SK-N-SH (cell line): Measurements from ENCODE around the gene NAA11.

Source experiments
- CHD2 ChIP-seq: fragments of 150-350 bp; IDR thresholded peaks from 2 replicates; pipeline ENCODE4 v1.6.1; 2018; ENCODE audit warnings: low read length; ENCODE audit not compliant: partially characterized antibody
- CTCF ChIP-seq: fragments of 200-600 bp; sonication (generic); IDR thresholded peaks from 2 replicates; pipeline ENCODE4 v1.6.1; 2017; ENCODE audit warnings: antibody characterized with exemption, mild to moderate bottlenecking, moderate library complexity
- EP300 ChIP-seq, 2 experiments: IDR thresholded peaks; 2 replicates each; pipeline versions ENCODE4 v1.4.0 to v1.6.1; 2012; ENCODE audit warnings: borderline replicate concordance in 1 of 2, low read depth in 1 of 2, low read length in 1 of 2
- FOXJ3 ChIP-seq: sonication (generic); formaldehyde crosslinking; IDR thresholded peaks from 2 replicates; pipeline ENCODE4 v1.5.1; 2020; ENCODE audit warnings: mild to moderate bottlenecking, missing genetic modification reagents
- REST ChIP-seq: IDR thresholded peaks from 2 replicates; pipeline ENCODE4 v1.6.1; 2012; ENCODE audit warnings: mild to moderate bottlenecking, low read depth, low read length, moderate library complexity
- SIN3A ChIP-seq: IDR thresholded peaks from 2 replicates; pipeline ENCODE4 v1.6.1; 2012; ENCODE audit warnings: low read depth, mild to moderate bottlenecking, low read length, moderate library complexity, borderline replicate concordance
- ZBTB33 ChIP-seq: IDR thresholded peaks from 2 replicates; pipeline ENCODE4 v1.4.0; 2012; ENCODE audit warnings: low read depth, borderline replicate concordance
- TF ChIP-seq, protein P1 (sequence below): IDR thresholded peaks from 2 replicates; pipeline ENCODE4 v1.4.0; 2012; ENCODE audit warnings: low read depth

DNA sequence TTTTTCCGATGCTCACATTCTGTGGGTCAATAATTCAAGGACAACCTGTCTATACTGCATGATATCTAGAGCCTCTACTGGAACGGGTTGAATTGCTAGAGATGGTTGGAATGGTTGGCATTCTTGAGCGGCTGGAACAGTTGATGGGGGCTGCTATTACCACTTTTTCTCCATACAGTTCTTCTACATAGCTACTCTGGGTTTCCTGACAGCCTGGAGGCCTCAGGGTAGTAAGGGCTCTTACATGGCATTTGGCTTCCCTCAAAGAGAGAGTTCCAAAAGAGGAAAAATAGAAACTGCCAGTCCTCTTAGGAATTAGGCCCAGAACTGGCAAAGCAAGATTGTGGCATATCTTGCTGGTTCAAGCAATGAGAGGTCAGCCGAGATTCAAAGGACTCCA lies 53.1 kb downstream of the NAA11 start:
- TF ChIP-seq CTCF = no peak
- TF ChIP-seq ZBTB33 = no peak
- no peak for TF ChIP-seq FOXJ3 (CRISPR knock-in tag)
- TF ChIP-seq CHD2 = no peak
- no peak for TF ChIP-seq SIN3A
- TF ChIP-seq, protein P1, sequence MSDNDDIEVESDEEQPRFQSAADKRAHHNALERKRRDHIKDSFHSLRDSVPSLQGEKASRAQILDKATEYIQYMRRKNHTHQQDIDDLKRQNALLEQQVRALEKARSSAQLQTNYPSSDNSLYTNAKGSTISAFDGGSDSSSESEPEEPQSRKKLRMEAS = no peak
- no peak for TF ChIP-seq EP300 (IDR thresholded peaks at IDR 0.05; ENCODE audit: borderline replicate concordance in 1 of 2, low read depth in 1 of 2, low read length in 1 of 2)
- TF ChIP-seq REST = no peak
